ENCODE measurements around the gene PHLDB3.

DNA sequence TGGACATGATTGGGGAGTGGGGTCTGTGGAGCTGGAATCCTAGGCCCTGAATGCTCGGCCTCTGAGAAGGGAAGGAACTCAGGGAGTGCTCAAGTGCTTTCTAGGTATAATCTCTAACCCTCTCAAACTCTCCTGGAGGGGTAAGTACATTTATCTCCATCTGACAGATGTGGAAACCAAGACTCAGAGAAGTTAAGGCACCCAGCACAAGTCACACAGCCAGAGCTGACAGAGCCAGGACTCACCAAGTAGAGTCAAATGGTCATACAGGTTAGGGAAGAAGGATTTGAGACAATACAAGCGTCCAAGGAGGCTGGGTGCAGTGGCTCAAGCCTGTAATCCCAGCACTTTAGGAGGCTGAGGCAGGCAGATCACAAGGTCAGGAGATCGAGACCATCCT, 26.2 kb downstream of the PHLDB3 start:
- TF ChIP-seq CTCF (IDR thresholded peaks at IDR 0.05 in 8 of 11, conservative IDR thresholded peaks at IDR 0.05 in 3 of 11) (no peak), POLR2A (IDR thresholded peaks at IDR 0.05) (no peak)
